B cell (primary cell): Measurements from ENCODE around the gene HLA-DMB. TPM values are rescaled to one million over a fixed set of nuclear protein-coding genes. Genes with fewer than 3 reads are reported as not detected.

Source experiments
- ATAC-seq: fragments of 200-7000 bp; cut with Tn5 transposase; one replicate; pipeline ENCODE4 v1.10.0; 2021; ENCODE audit warnings: low read depth, mild to moderate bottlenecking, moderate number of reproducible peaks, moderate library complexity
- CTCF ChIA-PET: fragments of 350-600 bp; sonication (Branson Sonifier 250); formaldehyde crosslinking; loops from one replicate; lab custom pipeline; 2021; ENCODE audit warnings: antibody characterized with exemption, inconsistent platforms; lab: Charles Lee
- POLR2A ChIA-PET: fragments of 350-600 bp; sonication (Branson Sonifier 250); formaldehyde crosslinking; loops from one replicate; lab custom pipeline; 2021; ENCODE audit warnings: antibody characterized with exemption; lab: Charles Lee
- DNase-seq: peaks from one replicate; pipeline ENCODE4 v3.0.0; 2013
- H2AFZ ChIP-seq: 2 replicates; pipeline ENCODE4 v1.6.1; 2012; ENCODE audit warnings: mild to moderate bottlenecking, low read depth, low read length; ENCODE audit not compliant: insufficient read depth, poor library complexity, severe bottlenecking
- H3K27ac ChIP-seq, 2 donors: 1 replicate in 1 of 2; 2 replicates in 1 of 2; pipeline ENCODE4 v1.5.1; 2012 to 2013; ENCODE audit warnings: low read length in 2 of 2, mild to moderate bottlenecking in 2 of 2, moderate library complexity in 1 of 2
- H3K27me3 ChIP-seq, 4 experiments: fragments of 200-600 bp in 1 of 4; sonication (generic) in 1 of 4; replicated peaks in 1 of 4; 1 replicate in 2 of 4; 2 replicates in 2 of 4; pipeline versions ENCODE4 v1.6.1 to v1.7.0; 2013 to 2016; ENCODE audit warnings: low read length in 3 of 4, mild to moderate bottlenecking in 2 of 4, mixed read lengths in 1 of 4, moderate library complexity in 1 of 4; ENCODE audit not compliant: insufficient read depth in 4 of 4, control insufficient read depth in 3 of 4; ENCODE audit errors: control extremely low read depth in 1 of 4
- H3K36me3 ChIP-seq, 2 experiments: replicated peaks in 1 of 2; 1 replicate in 1 of 2; 2 replicates in 1 of 2; pipeline versions ENCODE4 v1.6.1 to v1.7.1; 2013; ENCODE audit warnings: low read length in 1 of 2; ENCODE audit not compliant: insufficient read depth in 2 of 2, control insufficient read depth in 1 of 2; ENCODE audit errors: control extremely low read depth in 1 of 2, extremely low read depth in 1 of 2
- H3K4me1 ChIP-seq, 2 donors: fragments of 200-600 bp in 1 of 2; sonication (generic) in 1 of 2; 1 replicate in 1 of 2; 2 replicates in 1 of 2; pipeline versions ENCODE4 v1.5.1 to v1.6.1; 2013 to 2017; ENCODE audit warnings: low read length in 2 of 2; ENCODE audit not compliant: control insufficient read depth in 2 of 2, insufficient read depth in 2 of 2
- H3K4me2 ChIP-seq: replicated peaks from 2 replicates; pipeline ENCODE3; 2012; ENCODE audit warnings: mild to moderate bottlenecking, low read depth, low read length; ENCODE audit not compliant: poor library complexity, severe bottlenecking
- H3K4me3 ChIP-seq, 5 experiments: fragments of 200-600 bp in 1 of 5; sonication (generic) in 1 of 5; 1 replicate in 3 of 5; 2 replicates in 2 of 5; pipeline versions ENCODE4 v1.5.1 to v1.7.0; 2011 to 2016; ENCODE audit warnings: low read length in 4 of 5, mild to moderate bottlenecking in 4 of 5, low read depth in 2 of 5, control low read depth in 1 of 5, moderate library complexity in 1 of 5; ENCODE audit not compliant: insufficient read depth in 1 of 5; ENCODE audit errors: control extremely low read depth in 1 of 5, extremely low read depth in 1 of 5
- H3K79me2 ChIP-seq: fragments of 200-600 bp; sonication (generic); one replicate; pipeline ENCODE4 v1.6.0; 2016; ENCODE audit warnings: low read length; ENCODE audit not compliant: control insufficient read depth, insufficient read depth
- H3K9ac ChIP-seq: fragments of 200-600 bp; sonication (generic); 2 replicates; pipeline ENCODE4 v1.6.1; 2017; ENCODE audit warnings: mild to moderate bottlenecking, low read length, moderate library complexity
- H3K9me3 ChIP-seq, 3 donors: one replicate each; pipeline versions ENCODE4 v1.6.1 to v1.7.1; 2013; ENCODE audit warnings: low read length in 2 of 3; ENCODE audit not compliant: control insufficient read depth in 2 of 3, insufficient read depth in 1 of 3; ENCODE audit errors: control extremely low read depth in 1 of 3
- H4K20me1 ChIP-seq: 2 replicates; pipeline ENCODE4 v1.6.0; 2012; ENCODE audit warnings: mild to moderate bottlenecking, low read length; ENCODE audit not compliant: insufficient read depth, control insufficient read depth, poor library complexity, severe bottlenecking
- H3K27ac Mint-ChIP-seq: one replicate; pipeline ENCODE4 v1.8.0; 2021; ENCODE audit warnings: mixed read lengths
- H3K27me3 Mint-ChIP-seq: one replicate; pipeline ENCODE4 v1.8.0; 2021; ENCODE audit warnings: mixed read lengths
- H3K4me1 Mint-ChIP-seq: one replicate; pipeline ENCODE4 v1.8.0; 2021; ENCODE audit warnings: mixed read lengths
- H3K4me3 Mint-ChIP-seq: one replicate; pipeline ENCODE4 v1.8.0; 2021; ENCODE audit warnings: mixed read lengths
- H3K9me3 Mint-ChIP-seq: one replicate; pipeline ENCODE4 v1.8.0; 2022; ENCODE audit warnings: mixed read lengths; ENCODE audit not compliant: insufficient read depth
- CTCF ChIP-seq: fragments of 200-600 bp; IDR thresholded peaks from one replicate; pipeline ENCODE4 v1.8.0; 2022; ENCODE audit warnings: antibody characterized with exemption, mild to moderate bottlenecking
- EZH2 ChIP-seq: IDR thresholded peaks from 2 replicates; pipeline ENCODE4 v1.6.1; 2012; ENCODE audit warnings: borderline replicate concordance, low read depth, mild to moderate bottlenecking, moderate library complexity, low read length; ENCODE audit not compliant: insufficient read depth, poor library complexity, severe bottlenecking
- WGBS: methylation state at CpG from one replicate; pipeline ENCODE4 v1.1.5; 2013; ENCODE audit warnings: missing lambda C conversion rate; ENCODE audit not compliant: insufficient coverage; 5-methylcytosine and 5-hydroxymethylcytosine counted together
- intact Hi-C: fragments of 100-400 bp; cut with micrococcal nuclease; formaldehyde crosslinking; loops from one replicate; pipeline ENCODE4 v1.10.0; 2022
- polyA plus RNA-seq: library from polyadenylated mRNA; depleted of rRNA; stranded (reverse); fragments of >200 nt; gene quantifications from 2 replicates; pipeline ENCODE4 v1.2.3, GENCODE V29; 2012
- total RNA-seq, 2 donors: library from RNA; stranded (reverse); fragments of 120-200 nt in 1 of 2; gene quantifications; 1 replicate in 1 of 2; 2 replicates in 1 of 2; pipeline versions ENCODE4 v1.2.3 to v1.2.4, GENCODE V29; 2013 to 2022

HLA-DMB gene
- total and polyA plus RNA-seq, 2 donors (not counting 1 experiment from before 2014, with no cell fraction given) = 593 to 656 TPM

GRCh38 chr6:32935551-32936238 is 5.1 kb downstream of the HLA-DMB start:
- ATAC-seq (no peak), DNase-seq (no peak)
- H3K4me1 ChIP-seq = peaks cover 72 to 82% of the 10 kb centered on the region in 2 donors
- no peaks in the 10 kb centered on the region for H3K27me3 Mint-ChIP-seq
- peak overlapping the region; percentile 31 for H3K9ac ChIP-seq
- WGBS = 98% methylated on average over 4 of the region's 4 CpGs
- H4K20me1 ChIP-seq = peaks cover 8% of the 10 kb centered on the region
- H3K4me3 Mint-ChIP-seq = peak overlapping the region; percentile 83
- ChIA-PET POLR2A (interaction anchor here (0.5 to 3.8 kb wide), 7 partner anchors 9 to 977 kb away, joined by 3 to 30 read pairs (median 6); partner anchors contain the start of genes BRD2 and SKIC2), CTCF (interaction anchor here (0.8 to 15.8 kb wide), 9 partner anchors 7 to 49 kb away, joined by 3 to 462 read pairs (median 45); partner anchors contain the start of genes BRD2, HLA-DMA and HLA-DMB)
- H3K27me3 ChIP-seq = no peaks in the 10 kb centered on the region
- intact Hi-C loops = no loop called here
- TF ChIP-seq EZH2 = no peak
- no peak for TF ChIP-seq CTCF
- H3K4me3 ChIP-seq = peak overlapping the region in 2 of 5 experiments; percentile 16 to 33
- H3K79me2 ChIP-seq = peaks cover 73% of the 10 kb centered on the region
- H3K36me3 ChIP-seq = peaks cover 9 to 65% of the 10 kb centered on the region in 2 experiments
- H2AFZ ChIP-seq = no peak overlapping the region
- H3K27ac ChIP-seq = peak overlapping the region; percentile 9 to 98
- H3K4me2 ChIP-seq = peak overlapping the region; percentile 81
- H3K9me3 ChIP-seq = no peaks in the 10 kb centered on the region
- peak overlapping the region; percentile 85 for H3K27ac Mint-ChIP-seq
- peaks cover 79% of the 10 kb centered on the region for H3K4me1 Mint-ChIP-seq
- H3K9me3 Mint-ChIP-seq = no peaks in the 10 kb centered on the region

GRCh38 chr6:32933661-32934085 is 7.2 kb downstream of the HLA-DMB start:
- Mint-ChIP-seq H3K9me3 (no peaks in the 10 kb centered on the region), H3K27ac (peak overlapping the region; percentile 84), H3K27me3 (no peaks in the 10 kb centered on the region), H3K4me1 (peaks cover 88% of the 10 kb centered on the region), H3K4me3 (peak overlapping the region; percentile 30)
- ChIA-PET CTCF (interaction anchor here (0.7 to 15.8 kb wide), 35 partner anchors 8 to 1104 kb away, joined by 3 to 462 read pairs (median 4); partner anchors contain the start of genes BRD2, HLA-DMA, HLA-DMB and PSMB9), POLR2A (interaction anchor here (0.6 to 3.9 kb wide), 15 partner anchors 7 to 51 kb away, joined by 3 to 31 read pairs (median 8); partner anchors contain the start of genes BRD2, HLA-DMA and HLA-DMB)
- ATAC-seq (peak; percentile 60), DNase-seq (peak; percentile 82)
- intact Hi-C loops = loop anchor here (1.0 to 2.0 kb wide), 5 partner anchors 8 to 51 kb away; partner anchors contain the start of genes HLA-DMA and HLA-DMB
- Histone ChIP-seq H3K9ac (no peak overlapping the region), H4K20me1 (peaks cover 8% of the 10 kb centered on the region), H3K27me3 (no peaks in the 10 kb centered on the region), H3K4me2 (peak overlapping the region; percentile 81), H3K79me2 (peaks cover 57% of the 10 kb centered on the region), H3K36me3 (peaks cover 9 to 57% of the 10 kb centered on the region in 2 experiments), H3K9me3 (no peaks in the 10 kb centered on the region), H3K4me1 (peaks cover 76 to 85% of the 10 kb centered on the region in 2 donors), H3K4me3 (no peak overlapping the region), H3K27ac (peak overlapping the region; percentile 3 to 98), H2AFZ (no peak overlapping the region)
- peak; percentile 84 for TF ChIP-seq CTCF
- no peak for TF ChIP-seq EZH2
- no CpG with 5 or more reads among the region's 3 CpGs for WGBS
